ENCODE results near the gene USP6NL.

The USP6NL gene

GRCh38 chr10:11616021-11616420, 4.6 kb upstream of the USP6NL start:
- DNase-seq (ENCODE audit: low read depth), result no peak

GRCh38 chr10:11615396-11615795, 3.9 kb upstream of the USP6NL start:
- no peak for DNase-seq (ENCODE audit: low read depth)

- DNase-seq (ENCODE audit: low read depth), result no peak
Measured at GRCh38 chr10:11612021-11613001, 861 bp upstream of the USP6NL start.

GRCh38 chr10:11610826-11611247, 613 bp downstream of the USP6NL start:
- no peak for DNase-seq (ENCODE audit: low read depth)

GRCh38 chr10:11610166-11610825, 1.2 kb downstream of the USP6NL start:
- DNase-seq (ENCODE audit: low read depth), result no peak

- DNase-seq (ENCODE audit: low read depth), result no peak
Measured at GRCh38 chr10:11609492-11610093, 1.9 kb downstream of the USP6NL start.

- no peak for DNase-seq (ENCODE audit: low read depth)
Measured at GRCh38 chr10:11609052-11609451, 2.4 kb downstream of the USP6NL start.

GRCh38 chr10:11608159-11609013, 3.1 kb downstream of the USP6NL start:
- no peak for DNase-seq (ENCODE audit: low read depth)

- DNase-seq (ENCODE audit: low read depth), result no peak
Measured at GRCh38 chr10:11605807-11606408, 5.5 kb downstream of the USP6NL start.

GRCh38 chr10:11604865-11605650, 6.4 kb downstream of the USP6NL start:
- no peak for DNase-seq (ENCODE audit: low read depth)

- no peak for DNase-seq (ENCODE audit: low read depth)
Measured at GRCh38 chr10:11603741-11604140, 7.7 kb downstream of the USP6NL start.

- DNase-seq (ENCODE audit: low read depth), result no peak
Measured at GRCh38 chr10:11602919-11603523, 8.4 kb downstream of the USP6NL start.

GRCh38 chr10:11602358-11602757, 9.1 kb downstream of the USP6NL start:
- no peak for DNase-seq (ENCODE audit: low read depth)

GRCh38 chr10:11601670-11602069, 9.8 kb downstream of the USP6NL start:
- no peak for DNase-seq (ENCODE audit: low read depth)

- DNase-seq (ENCODE audit: low read depth), result no peak
Measured at GRCh38 chr10:11600280-11600679, 11.2 kb downstream of the USP6NL start.

- DNase-seq (ENCODE audit: low read depth), result no peak
Measured at GRCh38 chr10:11598712-11599397, 12.6 kb downstream of the USP6NL start.

GRCh38 chr10:11597470-11597869, 14.0 kb downstream of the USP6NL start:
- no peak for DNase-seq (ENCODE audit: low read depth)

GRCh38 chr10:11595395-11595692, 16.1 kb downstream of the USP6NL start:
- no peak for DNase-seq (ENCODE audit: low read depth)

GRCh38 chr10:11594589-11595394, 16.7 kb downstream of the USP6NL start:
- no peak for DNase-seq (ENCODE audit: low read depth)

All from stimulated activated CD4-positive, alpha-beta T cell treated with anti-CD3 and anti-CD28 coated beads, Interleukin-2, amount 100 ng/mL, for 4 hours (primary cell).